ELF-1 (cell line): ENCODE data around the gene RIC1.
"Not testable (repeated sequence)": the region's sequence is repeated elsewhere in the genome, so short reads cannot be mapped to it uniquely, and the experiment has no call there.

ENCODE experiments used
- DNase-seq: peaks from one replicate; pipeline ENCODE4 v3.0.0-alpha.2; 2016; ENCODE audit warnings: low read depth, low spot score

Gene RIC1

GRCh38 chr9:5787759-5788302, 158.9 kb downstream of the RIC1 start:
- no peak for DNase-seq

- DNase-seq: no peak
Measured at GRCh38 chr9:5789489-5789888, 160.6 kb downstream of the RIC1 start.

GRCh38 chr9:5790923-5791322, 162.0 kb downstream of the RIC1 start:
- no peak for DNase-seq

GRCh38 chr9:5791870-5792269, 163.0 kb downstream of the RIC1 start:
- DNase-seq: no peak

GRCh38 chr9:5793812-5794211, 164.9 kb downstream of the RIC1 start:
- no peak for DNase-seq

- DNase-seq: no peak
Measured at GRCh38 chr9:5796298-5796697, 167.4 kb downstream of the RIC1 start.

GRCh38 chr9:5798581-5798980, 169.7 kb downstream of the RIC1 start:
- no peak for DNase-seq

- no peak for DNase-seq
Measured at GRCh38 chr9:5799314-5799713, 170.4 kb downstream of the RIC1 start.

- not testable (repeated sequence) for DNase-seq
Measured at GRCh38 chr9:5800378-5800777, 171.5 kb downstream of the RIC1 start.

GRCh38 chr9:5800969-5801738, 172.2 kb downstream of the RIC1 start:
- no peak for DNase-seq

GRCh38 chr9:5801739-5802113, 172.8 kb downstream of the RIC1 start:
- no peak for DNase-seq

GRCh38 chr9:5805478-5805877, 176.6 kb downstream of the RIC1 start:
- no peak for DNase-seq

GRCh38 chr9:5811751-5812150, 182.8 kb downstream of the RIC1 start:
- DNase-seq: no peak

GRCh38 chr9:5813824-5814223, 184.9 kb downstream of the RIC1 start:
- DNase-seq: no peak

GRCh38 chr9:5815461-5815860, 186.6 kb downstream of the RIC1 start:
- no peak for DNase-seq

GRCh38 chr9:5817862-5818261, 189.0 kb downstream of the RIC1 start:
- peak; percentile 14 for DNase-seq

GRCh38 chr9:5818424-5819142, 189.7 kb downstream of the RIC1 start:
- DNase-seq: no peak

- DNase-seq: no peak
Measured at GRCh38 chr9:5819174-5819573, 190.3 kb downstream of the RIC1 start.

- DNase-seq: no peak
Measured at GRCh38 chr9:5820425-5820824, 191.5 kb downstream of the RIC1 start.

GRCh38 chr9:5825223-5825622, 196.3 kb downstream of the RIC1 start:
- DNase-seq: no peak
